Prostate gland (tissue), 2 donors: ENCODE measurements around the gene RPLP2.

Experiments used
- CTCF ChIP-seq, 4 experiments: fragments of 200-600 bp in 2 of 4; fragments of 450-650 bp in 2 of 4; sonication (generic) in 2 of 4; IDR thresholded peaks; 1 replicate in 3 of 4; 2 replicates in 1 of 4; pipeline ENCODE4 v1.5.1; 2016 to 2019; ENCODE audit warnings: antibody characterized with exemption in 4 of 4, mild to moderate bottlenecking in 2 of 4, moderate library complexity in 2 of 4
- POLR2A ChIP-seq: fragments of 450-650 bp; IDR thresholded peaks from one replicate; pipeline ENCODE4 v1.6.1; 2016; ENCODE audit warnings: antibody characterized with exemption, mild to moderate bottlenecking

DNA sequence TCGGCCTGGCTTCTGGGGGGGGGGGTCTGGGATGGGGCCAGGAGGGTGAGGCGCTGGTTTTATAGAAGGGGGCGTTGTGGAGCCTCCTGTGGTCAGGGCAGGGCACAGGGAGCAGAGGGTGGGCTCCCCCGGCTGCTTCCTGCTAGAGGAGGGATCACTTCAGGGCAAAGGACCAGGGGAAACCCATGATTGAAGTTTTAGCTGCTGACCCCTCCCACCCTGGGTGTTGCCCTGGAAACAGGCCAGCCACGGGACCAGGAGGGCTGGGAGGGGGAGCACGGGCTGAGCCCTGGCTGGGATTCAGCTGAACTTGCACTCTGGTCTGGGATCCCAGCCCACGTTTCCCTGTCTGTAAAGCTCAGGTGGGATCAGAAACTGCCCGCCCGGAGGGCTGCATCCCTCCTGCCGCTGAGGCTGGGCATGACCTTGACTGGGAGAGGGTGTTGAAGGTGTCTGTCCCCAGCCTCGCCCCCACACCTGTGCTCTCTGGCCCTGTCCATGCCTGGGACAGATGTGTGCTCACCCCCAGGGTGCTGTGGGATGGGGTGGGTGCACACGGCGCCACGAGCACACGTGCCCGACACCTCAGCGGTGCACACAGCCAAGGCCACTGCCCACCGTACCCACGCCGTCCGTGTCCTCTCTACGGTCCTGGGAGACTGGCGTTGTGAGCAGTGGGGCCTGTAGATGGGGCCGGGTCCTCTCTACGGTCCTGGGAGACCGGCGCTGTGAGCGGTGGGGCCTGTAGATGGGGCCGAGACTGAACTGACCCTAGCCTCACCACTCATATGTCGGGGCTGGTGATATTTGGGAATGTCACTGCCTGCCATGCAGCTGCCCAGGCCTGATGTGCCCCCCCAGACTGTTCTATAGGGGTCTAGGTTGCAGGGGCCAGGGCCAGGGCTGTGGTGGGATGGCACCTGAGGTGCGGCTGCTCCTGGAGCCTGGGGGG lies 35.2 kb downstream of the RPLP2 start:
- no peak for TF ChIP-seq CTCF (IDR thresholded peaks at IDR 0.05)
- no peak for TF ChIP-seq POLR2A
